ENCODE measurements around the gene AARSD1.
A peak's percentile ranks its signal among the peaks of the same experiment; 100 is the strongest.
"Not testable (repeated sequence)": the region's sequence is repeated elsewhere in the genome, so short reads cannot be mapped to it uniquely, and the experiment has no call there.

Gene AARSD1

DNA sequence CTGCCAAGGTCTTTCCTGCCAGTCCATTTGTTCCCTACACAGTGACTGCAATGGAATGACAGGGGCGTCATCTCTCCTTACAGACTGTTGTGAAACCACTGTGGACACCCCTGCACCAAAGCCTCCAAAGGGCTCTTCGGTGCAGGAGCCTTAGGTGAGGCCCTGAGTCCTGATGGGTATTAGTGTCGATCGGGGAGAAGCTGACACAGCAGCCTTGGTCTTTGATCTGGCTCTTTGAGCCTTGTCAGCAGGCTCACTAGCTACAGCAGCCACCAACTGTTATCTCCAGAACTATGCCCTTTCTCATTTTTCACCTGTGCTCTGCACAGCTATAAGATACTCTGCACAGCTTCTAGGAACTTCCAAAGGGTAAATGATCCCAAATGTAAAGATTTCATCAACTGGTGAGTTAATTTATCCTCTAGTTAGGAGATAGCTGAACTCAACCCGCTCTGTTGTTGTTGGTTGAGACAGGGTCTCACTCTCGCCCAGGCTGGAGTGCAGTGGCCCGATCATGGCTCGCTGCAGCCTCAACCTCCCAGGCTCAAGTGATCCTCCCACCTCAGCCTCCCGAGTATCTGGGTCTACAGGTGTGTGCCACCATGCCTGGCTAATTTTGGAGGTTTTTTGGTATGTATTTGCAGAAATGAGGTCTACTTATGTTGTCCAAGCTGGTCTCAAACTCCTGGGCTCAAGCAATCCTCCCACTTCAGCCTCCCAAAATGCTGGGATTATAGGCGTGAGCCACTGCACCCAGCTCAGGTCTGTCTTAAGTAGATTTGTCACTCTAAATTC is 44.0 kb downstream of the AARSD1 start:
- no peak for DNase-seq (ENCODE audit: low read depth, low spot score)

DNA sequence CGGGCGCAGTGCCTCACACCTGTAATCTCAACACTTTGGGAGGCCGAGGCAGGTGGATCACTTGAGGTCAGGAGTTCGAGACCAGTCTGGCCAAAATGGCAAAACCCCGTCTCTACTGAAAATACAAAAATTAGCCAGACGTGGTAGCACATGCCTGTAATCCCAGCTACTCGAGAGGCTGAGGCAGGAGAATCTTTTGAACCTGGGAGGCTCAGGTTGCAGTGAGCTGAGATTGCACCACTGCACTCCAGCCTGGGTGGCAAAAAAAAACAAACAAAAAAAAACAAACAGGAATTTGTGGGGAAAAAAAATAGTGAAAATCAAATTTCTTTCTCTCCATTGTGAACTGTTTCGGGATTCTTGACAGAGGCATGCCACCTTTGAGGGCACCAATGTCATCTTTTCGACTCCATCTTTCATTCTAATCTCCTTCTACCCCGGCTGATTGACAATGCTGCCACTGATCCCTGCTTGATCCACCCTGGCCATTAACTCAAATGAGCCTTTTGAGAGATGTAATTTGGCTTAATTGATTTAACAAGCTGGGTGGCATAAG is 44.7 kb downstream of the AARSD1 start:
- DNase-seq (ENCODE audit: low read depth, low spot score), result not testable (repeated sequence)

- no peak for DNase-seq (ENCODE audit: low read depth, low spot score)
These were observed 45.2 kb downstream of the AARSD1 start for GRCh38 chr17:42918902-42919521.

- peak; percentile 32 for DNase-seq (ENCODE audit: low read depth, low spot score)
These were observed 47.0 kb downstream of the AARSD1 start for GRCh38 chr17:42917236-42917603.

GRCh38 chr17:42916388-42917235 is 47.6 kb downstream of the AARSD1 start:
- not testable (repeated sequence) for DNase-seq (ENCODE audit: low read depth, low spot score)

DNA sequence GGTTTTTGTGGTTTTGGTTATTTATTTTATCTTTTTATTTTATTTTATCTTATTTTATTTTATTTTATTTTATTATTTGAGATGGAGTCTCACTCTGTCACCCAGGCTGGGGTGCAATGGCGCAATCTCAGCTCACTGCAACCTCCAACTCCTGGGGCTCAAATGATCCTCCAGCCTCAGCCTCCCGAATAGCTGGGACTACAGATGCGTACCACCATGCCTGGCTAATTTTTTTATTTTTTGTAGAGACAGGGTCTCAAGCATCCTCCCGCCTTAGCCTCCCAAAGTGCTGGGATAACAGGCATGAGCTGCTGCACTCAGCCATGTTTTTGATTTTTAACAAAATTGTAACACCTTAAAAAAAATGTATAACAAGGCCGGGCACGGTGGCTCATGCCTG is 49.0 kb downstream of the AARSD1 start:
- not testable (repeated sequence) for DNase-seq (ENCODE audit: low read depth, low spot score)

GRCh38 chr17:42913981-42914617 is 50.2 kb downstream of the AARSD1 start:
- no peak for DNase-seq (ENCODE audit: low read depth, low spot score)

DNA sequence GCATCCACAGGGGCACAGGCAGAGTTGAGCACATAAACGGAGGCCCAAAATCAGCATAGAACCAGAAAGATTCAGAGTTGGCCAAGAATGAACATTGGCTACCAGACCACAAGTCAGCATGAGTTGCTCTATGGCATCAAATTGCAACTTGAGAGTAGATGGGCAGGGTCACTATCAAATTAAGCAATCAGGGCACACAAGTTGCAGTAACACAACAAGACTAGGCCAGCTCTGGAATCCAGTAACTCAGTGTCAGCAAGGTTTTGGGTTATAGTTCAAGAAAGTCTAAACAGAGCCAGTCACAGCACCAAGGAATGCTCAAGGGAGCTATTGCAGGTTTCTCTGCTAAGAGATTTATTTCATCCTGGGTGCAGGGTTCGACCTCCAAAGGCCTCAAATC is 50.7 kb downstream of the AARSD1 start:
- no peak for DNase-seq (ENCODE audit: low read depth, low spot score)

GRCh38 chr17:42908872-42909700 is 55.2 kb downstream of the AARSD1 start:
- peak; percentile 13 for DNase-seq (ENCODE audit: low read depth, low spot score)

DNA sequence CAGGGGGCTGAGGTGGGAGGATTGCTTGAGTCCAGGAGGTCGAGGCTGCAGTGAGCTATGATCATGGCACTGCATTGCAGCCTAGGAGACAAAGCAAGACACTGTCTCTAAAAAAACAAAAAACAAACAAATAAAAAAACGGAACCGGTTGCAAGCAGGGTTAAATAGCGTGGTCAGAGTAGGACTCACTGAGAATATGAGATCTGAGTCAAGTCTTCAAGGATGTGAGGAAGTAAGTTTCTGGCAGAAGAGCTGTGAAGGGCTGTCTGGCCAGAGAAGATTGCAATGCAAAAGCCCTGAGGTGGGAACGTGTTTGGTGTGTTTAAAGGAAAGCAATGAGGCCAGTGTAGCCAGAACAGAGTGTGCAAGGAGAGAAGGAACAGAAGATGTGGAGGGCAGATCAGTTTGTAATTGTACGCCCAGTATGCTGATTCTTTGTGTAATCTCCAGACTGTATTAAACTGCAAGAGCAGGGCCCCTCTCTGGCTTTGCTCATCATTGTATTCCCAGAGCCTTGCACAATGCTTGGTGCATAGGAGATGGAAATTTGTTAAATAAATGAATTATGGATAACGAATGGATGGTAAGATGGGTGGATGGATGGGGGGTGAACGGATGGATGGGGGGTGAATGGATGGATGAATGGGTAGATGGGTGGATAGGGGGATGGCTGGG is 57.3 kb downstream of the AARSD1 start:
- DNase-seq (ENCODE audit: low read depth, low spot score), result no peak

GRCh38 chr17:42904110-42904469 is 60.2 kb downstream of the AARSD1 start:
- no peak for DNase-seq (ENCODE audit: low read depth, low spot score)

- DNase-seq (ENCODE audit: low read depth, low spot score), result no peak
These were observed 62.6 kb downstream of the AARSD1 start for GRCh38 chr17:42901535-42902229.
